EH (cell line): ENCODE measurements around the gene KLK11.

ENCODE experiments used
- DNase-seq: peaks from one replicate; pipeline ENCODE4 v3.0.0-alpha.2; 2015; ENCODE audit warnings: low read depth

The KLK11 gene, protein sequence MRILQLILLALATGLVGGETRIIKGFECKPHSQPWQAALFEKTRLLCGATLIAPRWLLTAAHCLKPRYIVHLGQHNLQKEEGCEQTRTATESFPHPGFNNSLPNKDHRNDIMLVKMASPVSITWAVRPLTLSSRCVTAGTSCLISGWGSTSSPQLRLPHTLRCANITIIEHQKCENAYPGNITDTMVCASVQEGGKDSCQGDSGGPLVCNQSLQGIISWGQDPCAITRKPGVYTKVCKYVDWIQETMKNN

DNA sequence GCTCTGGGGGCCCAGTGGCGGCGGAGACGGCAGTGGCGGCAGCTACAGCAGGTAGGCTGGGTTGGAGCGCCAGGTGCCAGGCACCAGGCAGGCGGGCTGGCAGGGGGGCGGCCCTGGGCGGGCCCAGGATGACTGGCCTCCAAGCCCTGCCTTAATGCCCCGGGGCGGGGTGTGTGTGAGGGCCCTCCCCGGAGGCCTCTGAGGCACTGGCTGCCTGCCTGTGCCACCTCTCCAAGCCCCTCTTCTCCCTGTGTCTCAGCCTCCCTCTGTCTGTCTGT, at the start of gene KLK11:
TSS of gene KLK11 (minus strand) at position 63 of the 278 bp plus-strand sequence. CDS start 985 bp downstream, outside the sequence.
- DNase-seq = no peak

DNA sequence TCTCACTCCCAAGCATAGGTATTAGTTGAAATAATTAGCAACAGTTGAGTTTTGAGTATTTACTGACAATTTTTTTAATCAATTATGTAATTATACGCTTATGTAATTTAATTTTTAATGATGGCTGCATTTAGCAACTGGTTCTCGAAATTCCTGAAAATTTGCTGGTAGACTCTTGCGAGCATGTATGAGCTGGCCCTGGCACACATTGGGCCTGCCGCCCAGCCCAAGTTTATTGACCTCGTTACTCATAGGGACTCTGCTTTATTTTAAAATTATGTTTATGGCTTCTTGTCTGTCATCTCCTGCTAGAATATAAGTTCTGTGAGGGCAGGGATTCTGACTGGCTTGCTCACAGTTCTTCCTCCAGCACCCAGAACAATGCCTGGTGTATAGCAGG, 49.6 kb upstream of the KLK11 start:
- DNase-seq = no peak

DNA sequence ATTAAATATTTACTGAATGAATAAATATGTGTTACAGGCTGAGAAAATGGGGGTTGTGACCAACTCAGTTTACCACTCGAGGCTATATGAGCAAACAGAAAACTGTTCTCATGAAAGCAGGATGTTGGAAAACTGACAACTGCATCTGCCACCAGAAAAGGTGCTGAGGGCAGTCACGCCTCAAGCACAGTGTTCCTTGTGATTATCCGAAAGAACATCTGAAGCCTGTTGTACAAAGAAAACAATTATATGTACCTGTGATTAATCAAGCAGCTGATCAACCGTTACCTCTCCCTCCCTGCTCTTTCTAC, 44.6 kb upstream of the KLK11 start:
- no peak for DNase-seq

DNA sequence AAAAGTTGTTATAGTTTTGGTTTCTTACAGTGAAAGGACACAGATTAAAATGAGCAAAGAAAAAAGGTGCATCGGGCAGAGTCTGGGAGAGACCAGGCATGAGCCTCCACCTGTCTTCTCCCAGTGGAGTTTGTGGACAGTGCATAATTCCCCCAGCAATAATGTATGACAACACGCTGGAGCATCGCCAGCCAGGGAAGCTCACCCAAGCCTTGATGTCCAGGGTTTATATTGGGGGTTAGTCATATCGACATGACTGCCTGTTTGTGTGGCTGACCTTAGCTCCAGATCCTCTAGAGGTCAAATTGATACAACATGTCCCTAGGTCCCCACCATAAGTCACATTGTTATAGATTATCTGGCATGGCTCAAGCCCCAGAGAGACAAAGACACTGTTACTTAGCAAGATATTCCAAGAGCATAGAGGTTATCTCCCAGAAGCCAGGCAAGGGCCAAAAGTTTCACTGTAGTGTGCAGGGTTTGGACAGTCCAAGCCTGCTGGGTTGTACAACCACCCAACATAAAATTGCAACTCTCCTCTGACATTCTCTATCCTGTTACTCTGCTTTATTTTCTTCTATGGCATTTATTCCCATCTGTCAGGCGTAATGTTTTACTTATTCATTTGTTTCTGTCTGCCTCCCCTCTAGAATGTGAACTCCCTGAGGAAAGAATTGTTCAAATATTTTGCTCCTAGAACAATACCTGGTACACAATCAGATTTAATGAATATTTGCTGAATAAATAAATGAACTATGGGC, 44.1 kb upstream of the KLK11 start:
- no peak for DNase-seq

DNA sequence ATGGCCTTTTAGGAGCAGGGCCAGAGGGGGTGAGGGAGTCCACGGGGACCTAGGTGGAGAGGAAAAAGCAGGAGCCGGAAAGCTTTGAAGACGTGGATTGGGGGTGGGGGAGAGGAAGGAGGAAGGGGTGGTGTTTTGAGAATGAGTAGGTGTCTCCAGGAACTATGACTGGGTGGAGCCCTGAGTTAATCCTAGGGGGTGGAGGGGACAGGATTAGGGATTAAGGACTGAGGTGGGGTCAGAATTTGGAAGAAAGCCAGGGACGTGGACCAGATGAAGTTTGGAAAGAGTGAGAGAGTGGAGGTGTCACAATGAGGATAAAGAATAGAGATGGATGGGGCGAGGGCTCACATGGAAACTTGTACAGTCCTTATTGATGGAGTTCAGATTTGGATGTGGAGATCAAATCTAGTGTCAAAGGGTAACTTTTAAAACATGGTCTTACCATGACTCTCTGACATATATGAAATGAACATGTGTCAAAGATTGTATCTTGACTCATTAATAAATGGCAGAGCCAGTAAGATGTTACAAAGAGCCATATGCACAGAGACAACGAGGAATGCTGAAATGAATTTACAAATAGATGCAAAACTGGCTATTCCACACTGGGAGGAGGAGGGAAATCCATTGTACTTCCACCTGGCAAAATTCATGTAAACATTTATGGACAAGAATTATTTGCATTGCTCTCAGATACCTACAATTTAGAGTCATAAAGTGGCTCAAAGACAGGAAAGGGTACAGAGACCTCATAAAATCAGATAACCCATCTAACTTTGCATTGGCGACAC, 40.2 kb upstream of the KLK11 start:
- no peak for DNase-seq

DNA sequence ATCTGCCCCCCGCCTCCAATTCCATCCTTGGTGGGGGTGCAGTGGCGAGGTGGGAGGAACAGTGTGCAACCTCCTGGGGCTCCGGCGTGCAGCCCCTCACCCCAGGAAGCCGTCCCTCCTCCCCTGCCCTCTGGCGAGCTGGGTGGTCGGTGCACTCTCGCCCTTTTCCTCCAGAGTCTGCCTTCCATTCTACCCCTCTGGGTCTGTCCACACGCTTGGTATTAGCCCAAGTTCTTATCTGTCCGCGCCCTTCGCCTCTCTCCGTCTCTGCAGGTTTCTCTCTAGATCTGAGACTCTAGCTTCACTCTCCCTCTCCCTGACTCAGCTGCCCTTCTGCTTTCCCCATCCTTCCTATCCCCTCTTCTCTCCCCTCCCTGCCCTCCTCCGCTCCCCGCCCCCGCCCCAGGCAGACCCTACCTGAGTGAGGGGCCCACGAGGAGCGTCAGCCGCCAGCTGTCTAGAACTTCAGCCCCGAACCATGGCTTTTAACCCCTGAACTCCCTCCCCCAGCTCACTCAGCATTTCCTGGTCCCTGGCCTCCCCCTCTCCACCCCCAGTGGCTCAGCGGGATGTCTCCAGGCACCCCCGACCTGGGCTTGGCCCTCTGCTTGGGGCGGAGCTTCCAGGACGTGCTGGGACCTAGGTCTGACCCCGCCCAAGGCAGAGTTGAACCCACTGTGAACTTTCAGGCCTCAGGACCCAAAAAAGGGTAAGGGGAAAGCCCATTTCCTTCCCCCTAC, 39.0 kb upstream of the KLK11 start:
- DNase-seq = no peak

DNA sequence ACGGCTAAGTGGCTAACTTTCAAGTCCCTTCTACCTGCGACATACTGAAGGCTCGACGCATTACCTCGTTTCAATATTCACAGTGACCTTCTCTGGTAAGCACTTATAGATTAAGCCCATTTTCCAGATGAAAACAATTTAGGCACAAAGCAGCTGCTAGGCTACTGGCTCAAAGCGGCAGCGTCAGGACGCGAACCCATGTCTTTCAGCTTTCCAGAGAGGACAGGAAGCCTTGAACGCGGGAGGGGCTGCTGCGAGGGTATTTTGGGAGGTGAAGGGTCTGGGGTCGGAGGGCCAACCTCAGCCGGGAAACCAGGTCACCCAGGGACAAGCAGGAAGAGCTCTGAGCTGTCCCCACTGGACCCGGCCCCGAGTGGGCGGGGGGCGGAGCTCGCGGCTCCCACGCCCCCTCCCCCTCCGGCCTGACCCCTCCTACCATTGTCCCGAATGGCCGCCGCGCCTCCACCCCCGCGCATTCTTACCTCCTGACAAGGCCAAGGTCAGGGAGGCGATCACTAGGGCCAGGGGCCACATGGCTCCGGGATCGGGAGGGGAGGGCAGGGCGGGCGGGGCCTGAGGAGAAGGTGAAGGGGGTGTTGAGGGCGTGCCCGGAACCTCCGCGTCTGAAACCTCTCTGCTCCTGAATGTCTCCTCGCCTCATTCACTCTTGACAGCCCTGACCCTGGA, 38.3 kb upstream of the KLK11 start, which contains the start of gene KLK13:
TSS of gene KLK13 (minus strand) at position 559 of the 687 bp plus-strand sequence. CDS start at position 534, 25 bp downstream.
- DNase-seq = no peak

DNA sequence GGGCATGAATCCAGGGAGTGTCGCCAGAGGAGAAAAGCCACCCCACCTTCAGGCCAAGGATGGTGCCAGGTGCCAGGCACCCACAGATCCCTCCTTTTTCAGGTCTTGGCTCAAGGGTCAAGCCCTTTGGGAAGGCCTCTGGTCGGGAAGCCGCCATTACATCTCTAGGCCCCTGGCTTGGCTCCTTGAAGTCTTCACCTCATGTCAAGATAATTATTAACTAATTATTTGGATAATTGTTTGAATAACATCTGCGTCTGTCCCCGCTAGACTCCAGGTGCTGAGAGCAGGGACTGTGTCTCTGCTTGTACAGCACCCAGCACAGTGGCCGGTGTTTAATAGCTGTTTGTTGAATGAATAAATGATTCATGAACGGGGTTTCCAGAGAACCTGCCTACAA, 37.2 kb upstream of the KLK11 start:
- no peak for DNase-seq

DNA sequence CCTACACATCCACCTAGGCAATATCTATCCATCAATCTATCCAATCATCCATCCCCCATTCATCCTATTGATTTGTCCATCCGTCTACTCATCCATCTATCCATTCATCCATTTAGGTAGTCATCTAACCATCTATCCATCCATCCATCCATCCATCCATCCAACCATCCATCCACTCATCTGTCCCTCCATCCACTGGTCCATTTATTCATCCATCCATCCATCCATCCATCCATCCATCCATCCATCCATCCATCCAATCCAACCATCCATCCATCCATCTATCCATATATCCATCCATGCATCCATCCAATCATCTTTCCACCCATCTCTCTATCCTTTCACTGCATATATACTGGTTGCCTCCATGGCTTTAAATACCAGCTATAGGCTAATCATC, 34.6 kb upstream of the KLK11 start:
- DNase-seq = no peak

DNA sequence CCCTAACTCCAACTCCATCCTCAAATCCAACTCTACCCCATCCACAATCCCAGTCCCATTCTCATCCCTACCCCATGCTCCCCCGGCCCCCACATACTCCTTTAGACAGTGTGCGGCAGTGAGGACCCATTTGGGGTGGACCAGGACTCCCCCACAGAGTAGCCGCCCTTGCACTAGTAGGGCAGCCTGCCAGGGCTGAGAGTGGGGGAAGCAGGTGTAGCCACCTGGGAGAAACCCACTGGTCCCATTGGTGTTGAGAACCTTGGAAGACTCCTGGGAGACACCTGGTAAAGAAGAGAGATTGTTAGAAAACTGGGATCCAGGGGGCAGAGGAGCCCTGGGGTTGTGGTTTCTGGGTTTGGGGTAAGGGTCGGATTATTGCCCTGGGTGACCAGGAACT, 33.9 kb upstream of the KLK11 start:
- no peak for DNase-seq

DNA sequence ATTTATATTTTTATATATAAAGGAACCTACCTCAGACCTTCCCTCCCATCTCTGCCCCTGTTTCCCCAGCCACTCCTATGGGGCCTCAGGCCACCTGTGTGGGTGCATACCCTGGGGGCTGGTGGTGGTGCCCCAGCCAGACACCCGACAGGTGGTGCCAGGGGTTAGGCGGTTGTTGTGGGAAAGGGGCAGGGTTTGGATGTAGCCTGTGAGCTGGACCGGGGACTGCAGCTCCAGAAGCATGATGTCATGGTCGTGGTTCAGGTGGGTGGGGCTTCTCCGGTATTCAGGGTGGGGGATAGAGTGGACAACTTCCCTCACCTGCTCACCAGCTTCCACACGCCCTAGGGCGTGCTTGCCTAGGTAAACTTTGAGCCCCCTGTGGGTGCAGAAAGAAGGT, 33.3 kb upstream of the KLK11 start:
- no peak for DNase-seq

DNA sequence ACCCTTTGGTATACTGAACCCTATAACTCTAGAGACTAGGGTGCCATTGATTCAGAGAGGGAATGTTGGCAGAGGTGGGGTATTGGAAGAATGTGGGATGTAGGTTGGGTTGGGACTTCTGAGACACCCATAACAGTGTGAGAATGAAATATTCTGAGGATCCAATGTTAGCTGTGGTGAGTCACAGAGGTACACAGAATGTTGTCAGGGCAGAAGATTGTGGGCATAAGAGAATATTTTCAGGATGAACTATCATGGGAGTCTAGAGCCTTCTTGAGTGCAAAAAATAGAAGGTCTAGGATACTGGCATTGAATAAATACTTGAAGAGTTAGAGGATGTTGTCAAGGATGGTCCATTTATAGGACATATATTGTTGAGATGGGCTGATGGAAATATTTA, 29.4 kb upstream of the KLK11 start:
- DNase-seq = no peak

DNA sequence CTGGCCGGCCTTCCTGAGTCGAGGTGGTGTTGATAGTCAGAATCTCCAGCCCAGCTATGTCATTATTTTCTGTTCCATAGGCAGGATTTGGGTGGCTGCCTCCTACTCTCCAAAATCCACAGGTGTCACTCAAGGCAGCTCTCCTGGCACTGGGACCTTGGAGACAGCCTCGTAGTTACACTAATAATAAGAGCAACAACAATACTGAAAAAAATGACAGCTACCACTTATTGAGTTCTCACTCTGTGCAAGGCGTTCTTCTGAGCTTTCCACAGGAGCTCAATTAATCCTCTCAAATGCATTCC, 20.6 kb upstream of the KLK11 start:
- no peak for DNase-seq

DNA sequence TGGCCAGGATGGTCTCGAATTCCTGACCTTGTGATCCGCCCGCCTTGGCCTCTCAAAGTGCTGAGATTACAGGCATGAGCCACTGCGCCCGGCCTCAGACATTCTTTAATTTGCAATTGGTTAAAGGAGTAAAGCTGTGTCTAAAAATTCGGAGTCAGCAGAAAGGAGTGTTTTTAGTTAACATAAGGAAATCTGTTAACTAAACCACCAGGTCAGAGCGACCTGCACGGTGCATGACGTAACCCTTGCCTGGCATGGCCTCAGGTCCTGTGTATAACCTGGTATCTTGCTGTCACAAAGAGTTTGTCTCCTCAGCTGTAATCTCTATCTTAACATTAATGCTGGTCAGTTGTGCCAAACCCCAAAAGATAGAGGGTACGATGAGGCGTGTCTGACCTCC, 17.9 kb upstream of the KLK11 start:
- DNase-seq = no peak

DNA sequence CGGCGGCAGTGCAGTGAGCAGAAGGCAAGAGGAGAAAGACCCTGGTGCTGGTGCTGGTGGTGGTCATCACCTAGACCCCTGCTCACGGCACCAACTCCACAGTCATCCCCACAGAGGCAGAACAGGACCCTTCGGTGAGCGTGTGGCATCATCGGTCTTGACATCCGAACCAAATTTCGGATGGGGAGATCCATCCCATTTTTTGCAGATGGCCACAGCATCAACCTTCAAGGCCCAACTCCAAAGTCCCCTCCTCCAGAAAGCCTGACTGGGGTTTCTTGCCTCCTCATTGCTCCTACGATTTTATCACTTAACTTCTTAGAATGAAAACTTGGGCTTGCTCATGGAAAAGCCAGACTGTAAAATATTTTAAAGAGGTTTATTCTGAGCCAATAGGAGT, 17.1 kb upstream of the KLK11 start:
- no peak for DNase-seq

DNA sequence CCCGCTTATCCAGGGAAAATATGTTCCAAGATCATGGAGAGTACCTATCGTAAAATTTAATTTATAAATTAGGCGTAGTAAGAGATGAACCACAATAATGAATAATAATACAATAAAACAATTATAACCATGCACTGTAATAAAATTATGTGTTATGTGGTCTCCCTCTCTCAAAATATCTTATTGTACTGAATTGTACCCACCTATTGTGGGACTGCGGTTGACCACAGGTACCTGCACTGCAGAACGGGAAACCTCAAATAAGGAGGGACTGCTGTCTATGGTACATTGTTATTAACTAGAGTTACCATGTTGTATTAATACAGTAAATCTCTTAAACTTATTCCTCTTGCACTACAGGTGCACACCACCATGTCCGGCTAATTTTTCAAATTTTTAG, 13.7 kb upstream of the KLK11 start:
- DNase-seq = no peak

DNA sequence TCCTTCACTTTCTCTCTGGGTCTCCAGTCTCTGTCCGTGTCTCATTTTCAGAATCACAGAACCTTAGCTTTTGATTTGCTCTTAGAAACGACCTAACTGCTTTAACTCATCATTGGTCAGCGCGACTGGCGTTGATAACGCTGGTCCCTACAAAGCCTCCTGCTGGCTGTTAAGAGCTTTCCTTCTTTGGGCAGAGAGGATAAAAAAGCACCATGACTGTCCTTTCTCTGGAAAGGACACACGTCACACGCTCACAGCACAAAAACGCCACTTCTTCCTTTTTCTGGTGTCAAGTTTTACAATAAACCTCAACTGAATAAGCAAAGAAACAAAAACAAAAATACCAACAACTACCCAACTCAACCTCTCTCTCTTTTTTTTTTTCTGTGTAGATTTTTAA, 10.1 kb upstream of the KLK11 start:
- no peak for DNase-seq

DNA sequence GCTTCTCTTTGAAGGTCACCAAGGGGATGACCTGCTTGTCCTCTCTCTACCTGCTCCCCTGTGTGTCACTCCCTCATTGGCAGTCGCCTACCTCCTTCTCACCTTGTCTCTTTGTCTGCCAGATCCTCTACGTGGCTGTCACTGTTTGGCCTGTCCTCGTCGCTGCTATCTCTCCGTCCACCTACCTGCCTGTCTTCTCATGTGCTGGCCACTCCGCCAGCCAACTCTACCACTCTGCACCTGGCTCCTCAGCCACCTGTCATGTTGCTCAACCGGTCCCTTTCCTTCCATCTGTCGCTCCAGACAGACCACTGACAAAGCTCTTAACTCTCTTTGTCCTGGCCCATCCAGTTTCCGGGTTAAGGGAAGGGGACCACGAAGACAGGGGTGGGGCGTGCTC, 8.3 kb upstream of the KLK11 start, which contains the start of gene KLK12:
TSS of gene KLK12 (minus strand) at position 299 of the 400 bp plus-strand sequence. CDS start 381 bp downstream, outside the sequence.
- no peak for DNase-seq

DNA sequence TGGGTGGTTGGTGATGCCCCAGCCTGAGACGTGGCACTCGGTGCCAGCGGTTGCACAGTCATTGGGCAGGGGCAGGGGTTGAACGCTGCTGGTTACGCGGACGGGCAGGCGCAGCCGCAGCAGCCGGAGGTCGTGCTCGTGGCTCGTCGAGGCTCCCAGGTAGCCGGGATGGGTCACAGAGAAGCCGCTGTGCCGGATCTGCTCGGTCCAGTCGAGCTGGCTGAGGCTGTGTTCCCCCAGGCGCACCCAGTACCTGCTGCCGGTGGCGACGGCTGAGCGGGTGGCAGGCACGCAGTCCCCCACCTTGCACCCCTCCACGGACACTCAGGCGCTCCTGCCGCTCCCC, 5.4 kb upstream of the KLK11 start:
- DNase-seq = no peak

DNA sequence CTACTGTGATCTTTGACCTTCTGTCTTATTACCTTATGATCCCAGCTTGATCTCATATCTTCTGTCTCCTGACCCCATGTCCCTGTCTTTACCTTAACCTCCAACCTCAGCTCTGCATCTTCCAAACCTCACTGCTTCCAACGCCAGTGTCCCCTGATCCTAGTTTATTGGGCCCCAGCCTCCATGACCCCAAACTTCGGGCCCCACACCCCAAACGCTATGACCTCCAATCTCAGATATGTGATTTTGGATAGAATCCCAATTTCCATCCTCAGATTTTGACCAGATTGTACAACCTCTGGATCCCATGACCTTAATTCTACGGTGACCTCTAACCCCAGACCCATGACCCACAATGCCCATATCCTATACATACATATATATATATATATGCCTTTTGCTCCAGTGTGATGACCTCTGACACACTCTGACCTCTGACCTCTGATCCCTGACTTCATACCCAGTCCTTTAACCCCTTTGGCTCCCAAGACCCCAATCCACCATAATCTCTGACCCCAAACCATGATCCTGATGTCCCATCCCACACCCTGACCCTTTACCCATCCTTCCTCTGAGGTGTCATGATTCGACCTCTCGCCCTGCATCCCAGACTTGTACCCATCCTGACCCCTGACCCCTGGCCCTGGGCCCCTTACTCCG, 4.9 kb upstream of the KLK11 start:
- DNase-seq = no peak

DNA sequence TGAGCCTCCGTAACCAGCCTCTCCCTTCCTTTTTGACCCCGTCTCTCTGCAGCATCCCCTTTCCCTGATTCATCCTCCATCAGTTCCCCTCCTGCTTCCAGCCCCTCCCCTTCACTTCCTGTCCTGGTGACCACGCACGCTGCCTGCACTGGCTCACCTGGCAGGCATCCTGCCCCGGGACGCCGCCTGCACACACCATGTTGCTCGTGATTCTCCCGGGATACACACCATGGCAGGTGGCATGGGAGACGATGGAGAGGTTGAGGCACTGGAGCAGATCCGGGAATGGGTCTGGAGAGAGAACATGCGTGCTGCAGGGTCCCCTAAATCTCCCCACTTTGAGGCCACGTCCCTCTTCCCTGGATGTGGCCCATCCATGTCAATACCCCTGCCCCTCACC, 4.2 kb upstream of the KLK11 start:
- no peak for DNase-seq

DNA sequence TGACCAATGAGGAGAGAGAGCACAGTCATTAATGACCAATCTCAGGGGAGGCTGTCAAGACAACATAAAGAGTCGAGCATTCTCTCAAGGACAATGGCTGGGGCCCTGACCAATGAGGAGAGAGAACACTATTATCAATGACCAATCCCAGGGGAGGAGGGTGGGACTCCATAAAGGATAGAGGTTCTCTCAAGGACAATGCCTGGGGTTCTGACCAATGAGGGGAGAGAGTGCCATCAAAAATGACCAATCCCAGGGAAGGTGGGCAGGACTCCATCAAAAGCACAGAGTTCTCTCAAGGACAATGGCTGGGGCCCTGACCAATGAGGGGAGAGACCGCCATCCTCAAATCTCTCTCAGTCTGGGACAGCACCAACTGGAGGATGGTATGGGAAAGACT, 3.3 kb upstream of the KLK11 start:
- no peak for DNase-seq
